Smooth muscle cell (in vitro differentiated cells): Measurements from ENCODE around the gene SPC25. TPM values are rescaled to one million over a fixed set of nuclear protein-coding genes. Genes with fewer than 3 reads are reported as not detected.

Experiments used
- DNase-seq: peaks from one replicate; lab custom pipeline; 2025; ENCODE audit not compliant: unreplicated experiment; lab: John Stamatoyannopoulos, UW
- H2AFZ ChIP-seq: fragments of 200-600 bp; sonication (generic); 2 replicates; pipeline ENCODE4 v1.6.0; 2016; ENCODE audit warnings: antibody characterized with exemption, low read depth, mild to moderate bottlenecking
- H3F3A ChIP-seq: fragments of 200-600 bp; sonication (generic); 2 replicates; pipeline ENCODE4 v1.6.0; 2017; ENCODE audit warnings: antibody characterized with exemption, low read depth
- H3K27ac ChIP-seq: fragments of 200-600 bp; sonication (generic); 2 replicates; pipeline ENCODE4 v1.5.1; 2016; ENCODE audit warnings: low read depth, mild to moderate bottlenecking
- H3K27me3 ChIP-seq: fragments of 200-600 bp; sonication (generic); 2 replicates; pipeline ENCODE4 v1.6.1; 2016; ENCODE audit warnings: low read depth, mild to moderate bottlenecking
- H3K36me3 ChIP-seq: fragments of 200-600 bp; sonication (generic); 2 replicates; pipeline ENCODE4 v1.5.1; 2016; ENCODE audit warnings: low read depth
- H3K4me1 ChIP-seq: fragments of 200-600 bp; sonication (generic); 2 replicates; pipeline ENCODE4 v1.5.1; 2016; ENCODE audit warnings: low read depth
- H3K4me2 ChIP-seq: fragments of 200-600 bp; sonication (generic); 2 replicates; pipeline ENCODE4 v1.6.0; 2016; ENCODE audit warnings: mild to moderate bottlenecking
- H3K4me3 ChIP-seq: fragments of 200-600 bp; sonication (generic); 2 replicates; pipeline ENCODE4 v1.5.1; 2016; ENCODE audit warnings: mild to moderate bottlenecking
- H3K79me2 ChIP-seq: fragments of 200-600 bp; sonication (generic); 2 replicates; pipeline ENCODE4 v1.6.0; 2016; ENCODE audit warnings: low read depth, mild to moderate bottlenecking
- H3K9ac ChIP-seq: fragments of 200-600 bp; sonication (generic); 2 replicates; pipeline ENCODE4 v1.6.0; 2016; ENCODE audit warnings: low read depth
- H3K9me3 ChIP-seq: fragments of 200-600 bp; sonication (generic); replicated peaks from 2 replicates; pipeline ENCODE4 v1.5.1; 2016; ENCODE audit warnings: low read depth
- H4K20me1 ChIP-seq: fragments of 200-600 bp; sonication (generic); 2 replicates; pipeline ENCODE4 v1.6.0; 2016; ENCODE audit warnings: low read depth
- CTCF ChIP-seq: fragments of 200-600 bp; sonication (generic); IDR thresholded peaks from 2 replicates; pipeline ENCODE4 v1.5.1; 2017; ENCODE audit warnings: borderline replicate concordance, mild to moderate bottlenecking, antibody characterized with exemption; ENCODE audit not compliant: insufficient read depth, poor library complexity, severe bottlenecking
- WGBS: methylation state at CpG from one replicate; pipeline ENCODE4 v1.1.7; 2016; ENCODE audit warnings: low lambda C conversion rate; 5-methylcytosine and 5-hydroxymethylcytosine counted together
- polyA plus RNA-seq: library from polyadenylated mRNA; unstranded; fragments of >200 nt; fragmentation: Nextera tagmentation; extraction: Ambion mirVana; gene quantifications from 2 replicates; pipeline ENCODE4 v1.2.1, GENCODE V29; 2016
- total RNA-seq: library from RNA; depleted of rRNA; stranded (reverse); fragments of >200 nt; gene quantifications from 2 replicates; pipeline ENCODE4 v1.2.3, GENCODE V29; 2014

SPC25 gene
- total and polyA plus RNA-seq, 2 experiments from 2014 or later, result 3.1 to 7.7 TPM

GRCh38 chr2:168907940-168908662 lies 17.9 kb upstream of the SPC25 start:
- no peaks in the 10 kb centered on the region for H4K20me1 ChIP-seq
- H3K27ac ChIP-seq, result no peak overlapping the region
- TF ChIP-seq CTCF, result no peak
- no peak overlapping the region for H3K4me3 ChIP-seq
- H3K4me2 ChIP-seq, result no peak overlapping the region
- H3K79me2 ChIP-seq, result no peaks in the 10 kb centered on the region
- WGBS, result 81% methylated on average over 8 of the region's 8 CpGs
- peaks cover 19% of the 10 kb centered on the region for H3K27me3 ChIP-seq
- H2AFZ ChIP-seq, result no peak overlapping the region
- no peak overlapping the region for H3K9ac ChIP-seq
- no peak for DNase-seq
- no peaks in the 10 kb centered on the region for H3K9me3 ChIP-seq
- H3K4me1 ChIP-seq, result peaks cover 4% of the 10 kb centered on the region
- H3F3A ChIP-seq, result no peaks in the 10 kb centered on the region
- H3K36me3 ChIP-seq, result no peaks in the 10 kb centered on the region

- no peaks in the 10 kb centered on the region for H3K4me1 ChIP-seq
- H3K27ac ChIP-seq, result no peak overlapping the region
- no peak overlapping the region for H3K9ac ChIP-seq
- H3K27me3 ChIP-seq, result no peaks in the 10 kb centered on the region
- no peaks in the 10 kb centered on the region for H3K9me3 ChIP-seq
- H3K4me3 ChIP-seq, result no peak overlapping the region
- no peak for TF ChIP-seq CTCF
- H3K36me3 ChIP-seq, result no peaks in the 10 kb centered on the region
- 95% methylated on average over 3 of the region's 3 CpGs for WGBS
- no peaks in the 10 kb centered on the region for H3F3A ChIP-seq
- DNase-seq, result no peak
- H3K4me2 ChIP-seq, result no peak overlapping the region
- no peaks in the 10 kb centered on the region for H4K20me1 ChIP-seq
- H2AFZ ChIP-seq, result no peak overlapping the region
- no peaks in the 10 kb centered on the region for H3K79me2 ChIP-seq
Observed at GRCh38 chr2:168904358-168904757, 14.1 kb upstream of the SPC25 start.

GRCh38 chr2:168903888-168904287 lies 13.7 kb upstream of the SPC25 start:
- no peaks in the 10 kb centered on the region for H4K20me1 ChIP-seq
- H3K9ac ChIP-seq, result no peak overlapping the region
- WGBS, result 96% methylated on average over 2 of the region's 2 CpGs
- no peak overlapping the region for H3K4me2 ChIP-seq
- no peak overlapping the region for H2AFZ ChIP-seq
- DNase-seq, result no peak
- no peaks in the 10 kb centered on the region for H3F3A ChIP-seq
- no peak for TF ChIP-seq CTCF
- H3K9me3 ChIP-seq, result no peaks in the 10 kb centered on the region
- no peaks in the 10 kb centered on the region for H3K79me2 ChIP-seq
- H3K4me3 ChIP-seq, result no peak overlapping the region
- no peak overlapping the region for H3K27ac ChIP-seq
- no peaks in the 10 kb centered on the region for H3K4me1 ChIP-seq
- no peaks in the 10 kb centered on the region for H3K36me3 ChIP-seq
- no peaks in the 10 kb centered on the region for H3K27me3 ChIP-seq

GRCh38 chr2:168901003-168901402 lies 10.8 kb upstream of the SPC25 start, which contains the start of gene G6PC2:
Gene G6PC2 (plus strand): TSS chr2:168901291. CDS start chr2:168901332, 41 bp downstream.
- no peak for TF ChIP-seq CTCF
- Histone ChIP-seq H2AFZ (no peak within 1 kb of the TSS), H3K4me1 (no peaks in the 10 kb centered on the region), H3K4me3 (no peak within 1 kb of the TSS), H3K36me3 (no peaks in the 10 kb centered on the region), H3K9me3 (no peaks in the 10 kb centered on the region), H3K27me3 (no peaks in the 10 kb centered on the region), H3K79me2 (no peaks in the 10 kb centered on the region), H3K27ac (no peak within 1 kb of the TSS), H3K4me2 (no peak within 1 kb of the TSS), H3K9ac (no peak within 1 kb of the TSS), H4K20me1 (no peaks in the 10 kb centered on the region), H3F3A (no peaks in the 10 kb centered on the region)
- no peak for DNase-seq
- WGBS, result 89% methylated on average over 5 of the region's 5 CpGs
